ENCODE results near the gene S100Z.
"Not testable (repeated sequence)": the region's sequence is repeated elsewhere in the genome, so short reads cannot be mapped to it uniquely, and the experiment has no call there.

The S100Z gene

DNA sequence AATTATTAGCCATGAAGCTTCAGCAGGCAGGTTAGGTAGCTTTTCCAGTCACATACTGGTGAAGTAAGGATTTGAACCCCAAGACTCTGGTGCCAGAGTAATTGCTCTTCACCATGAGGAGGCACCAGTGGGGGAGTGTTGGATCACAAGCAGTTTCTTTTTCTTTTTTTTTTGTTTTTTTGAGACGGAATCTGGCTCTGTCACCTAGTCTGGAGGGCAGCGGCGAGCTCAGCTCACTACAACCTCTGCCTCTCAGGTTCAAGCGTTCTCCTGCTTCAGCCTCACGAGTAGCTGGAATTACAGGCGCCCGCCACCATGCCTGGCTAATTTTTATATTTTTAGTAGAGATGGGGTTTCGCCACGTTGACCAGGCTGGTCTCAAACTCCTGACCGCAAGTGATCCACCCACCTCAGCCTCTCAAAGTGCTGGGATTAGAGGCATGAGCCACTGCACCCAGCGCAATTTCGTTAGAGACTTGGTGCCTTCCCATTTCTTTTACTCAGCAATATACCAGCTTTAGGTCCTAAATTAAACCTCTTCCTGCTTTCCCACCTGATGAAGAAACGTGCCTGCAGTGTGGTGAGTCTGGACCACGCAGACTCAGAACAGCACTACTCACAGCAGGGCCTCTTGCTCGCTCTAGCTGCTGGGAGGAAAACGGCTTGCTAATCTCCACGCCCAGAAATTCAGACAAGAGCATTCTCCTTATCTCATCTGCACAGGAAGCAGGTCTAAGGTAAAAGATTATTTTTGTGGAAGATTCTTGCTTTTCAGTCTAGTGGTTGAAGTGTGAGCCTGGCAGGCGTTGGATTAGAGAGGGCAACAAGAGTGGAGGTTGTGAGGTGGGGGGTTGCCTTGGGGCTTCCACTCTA, at the start of gene S100Z:
TSS of gene S100Z (plus strand) at position 596 of the 873 bp plus-strand sequence. CDS start 25,346 bp downstream, outside the sequence.
- H3K27ac ChIP-seq (ENCODE audit: low read depth, low read length), result no peak within 1 kb of the TSS
- no peaks in the 10 kb centered on the region for H3K4me1 ChIP-seq (ENCODE audit: control insufficient read depth, insufficient read depth, low read length)
- no peaks in the 10 kb centered on the region for H3K27me3 ChIP-seq (ENCODE audit: control insufficient read depth, insufficient read depth, low read length)
- no peak within 1 kb of the TSS for H3K4me3 ChIP-seq (ENCODE audit: low read length)
- no peak within 1 kb of the TSS for H3K9ac ChIP-seq (ENCODE audit: low read length)
- H3K36me3 ChIP-seq (ENCODE audit: control insufficient read depth, insufficient read depth, low read length), result no peaks in the 10 kb centered on the region

GRCh38 chr5:76800579-76800978, 49.2 kb upstream of the S100Z start:
- Histone ChIP-seq H3K4me1 (ENCODE audit: control insufficient read depth, insufficient read depth, low read length) (no peaks in the 10 kb centered on the region), H3K36me3 (ENCODE audit: control insufficient read depth, insufficient read depth, low read length) (no peaks in the 10 kb centered on the region), H3K27ac (ENCODE audit: low read depth, low read length) (no peak overlapping the region), H3K27me3 (ENCODE audit: control insufficient read depth, insufficient read depth, low read length) (no peaks in the 10 kb centered on the region), H3K9ac (ENCODE audit: low read length) (no peak overlapping the region), H3K4me3 (ENCODE audit: low read length) (no peak overlapping the region)

DNA sequence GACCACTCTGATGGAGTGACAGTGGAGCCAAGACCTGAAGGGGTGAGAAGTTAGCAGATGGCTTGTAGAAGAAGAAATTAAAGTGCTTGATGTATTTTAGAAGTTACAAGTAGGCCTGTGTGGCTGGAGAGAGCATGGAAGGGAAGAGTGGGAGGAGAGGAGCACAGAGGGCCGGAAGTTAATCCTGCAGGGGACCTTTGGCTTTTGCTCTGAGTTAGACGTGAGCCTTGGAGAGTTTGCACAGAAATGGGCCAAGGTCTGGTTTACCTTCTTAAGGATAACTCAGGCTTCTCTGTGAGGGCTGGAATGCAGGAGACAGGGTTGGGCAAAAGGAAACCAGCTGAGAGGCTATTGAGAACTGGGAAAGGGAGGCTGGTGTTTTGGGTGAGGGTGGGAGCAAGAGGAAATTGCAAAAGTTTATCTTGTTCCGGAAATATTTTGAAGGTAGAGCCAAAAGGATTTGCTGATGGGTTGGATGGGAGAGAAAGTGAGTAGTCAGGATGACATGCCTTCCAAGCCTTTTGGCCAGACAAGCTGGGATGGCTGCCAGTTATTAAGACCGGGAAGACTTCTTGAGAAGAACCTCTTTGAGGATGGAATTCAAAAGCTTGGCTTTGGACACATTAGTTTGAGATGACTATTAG, 48.5 kb upstream of the S100Z start:
- H3K4me3 ChIP-seq (ENCODE audit: low read length), result no peak overlapping the region
- no peaks in the 10 kb centered on the region for H3K36me3 ChIP-seq (ENCODE audit: control insufficient read depth, insufficient read depth, low read length)
- no peak overlapping the region for H3K27ac ChIP-seq (ENCODE audit: low read depth, low read length)

GRCh38 chr5:76801803-76802195, 48.0 kb upstream of the S100Z start:
- Histone ChIP-seq H3K36me3 (ENCODE audit: control insufficient read depth, insufficient read depth, low read length) (no peaks in the 10 kb centered on the region), H3K4me1 (ENCODE audit: control insufficient read depth, insufficient read depth, low read length) (no peaks in the 10 kb centered on the region), H3K9ac (ENCODE audit: low read length) (no peak overlapping the region), H3K27me3 (ENCODE audit: control insufficient read depth, insufficient read depth, low read length) (no peaks in the 10 kb centered on the region), H3K27ac (ENCODE audit: low read depth, low read length) (no peak overlapping the region), H3K4me3 (ENCODE audit: low read length) (no peak overlapping the region)

More for the DNA sequence above, 48.5 kb upstream of the S100Z start:
- Histone ChIP-seq H3K4me1 (ENCODE audit: control insufficient read depth, insufficient read depth, low read length) (no peaks in the 10 kb centered on the region), H3K9ac (ENCODE audit: low read length) (no peak overlapping the region), H3K27me3 (ENCODE audit: control insufficient read depth, insufficient read depth, low read length) (no peaks in the 10 kb centered on the region)

DNA sequence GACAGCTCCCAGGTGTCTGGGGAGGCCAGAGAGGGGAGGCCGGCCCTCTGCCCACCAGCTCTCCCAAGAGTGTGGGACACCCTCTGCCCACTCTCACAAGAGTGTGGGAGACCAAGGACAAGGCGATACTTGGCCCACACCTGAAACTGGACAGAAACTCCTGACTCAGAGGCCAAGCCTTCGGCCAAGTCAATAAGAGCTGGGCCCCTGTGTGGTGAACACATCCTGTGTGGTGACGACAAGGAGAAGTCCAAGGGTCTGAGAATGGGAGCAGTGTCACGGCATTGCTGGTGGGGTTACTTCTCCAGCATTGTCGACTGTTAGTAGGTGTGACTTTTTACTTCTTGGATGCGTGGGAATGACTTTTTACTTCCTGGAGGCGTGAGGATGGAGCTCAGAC, 45.5 kb upstream of the S100Z start:
- no peaks in the 10 kb centered on the region for H3K36me3 ChIP-seq (ENCODE audit: control insufficient read depth, insufficient read depth, low read length)
- H3K4me1 ChIP-seq (ENCODE audit: control insufficient read depth, insufficient read depth, low read length), result no peaks in the 10 kb centered on the region
- H3K27ac ChIP-seq (ENCODE audit: low read depth, low read length), result no peak overlapping the region
- H3K4me3 ChIP-seq (ENCODE audit: low read length), result no peak overlapping the region
- no peak overlapping the region for H3K9ac ChIP-seq (ENCODE audit: low read length)
- no peaks in the 10 kb centered on the region for H3K27me3 ChIP-seq (ENCODE audit: control insufficient read depth, insufficient read depth, low read length)

- Histone ChIP-seq H3K9ac (ENCODE audit: low read length) (no peak overlapping the region), H3K27ac (ENCODE audit: low read depth, low read length) (no peak overlapping the region), H3K36me3 (ENCODE audit: control insufficient read depth, insufficient read depth, low read length) (no peaks in the 10 kb centered on the region), H3K27me3 (ENCODE audit: control insufficient read depth, insufficient read depth, low read length) (no peaks in the 10 kb centered on the region), H3K4me1 (ENCODE audit: control insufficient read depth, insufficient read depth, low read length) (no peaks in the 10 kb centered on the region), H3K4me3 (ENCODE audit: low read length) (no peak overlapping the region)
These were observed 43.9 kb upstream of the S100Z start for GRCh38 chr5:76805821-76806505.

- no peak overlapping the region for H3K4me3 ChIP-seq (ENCODE audit: low read length)
- no peaks in the 10 kb centered on the region for H3K36me3 ChIP-seq (ENCODE audit: control insufficient read depth, insufficient read depth, low read length)
- H3K4me1 ChIP-seq (ENCODE audit: control insufficient read depth, insufficient read depth, low read length), result no peaks in the 10 kb centered on the region
- no peak overlapping the region for H3K9ac ChIP-seq (ENCODE audit: low read length)
- H3K27ac ChIP-seq (ENCODE audit: low read depth, low read length), result no peak overlapping the region
- no peaks in the 10 kb centered on the region for H3K27me3 ChIP-seq (ENCODE audit: control insufficient read depth, insufficient read depth, low read length)
These were observed 42.5 kb upstream of the S100Z start for GRCh38 chr5:76807296-76807695.

- Histone ChIP-seq H3K27me3 (ENCODE audit: control insufficient read depth, insufficient read depth, low read length) (no peaks in the 10 kb centered on the region), H3K9ac (ENCODE audit: low read length) (no peak overlapping the region), H3K4me3 (ENCODE audit: low read length) (no peak overlapping the region), H3K27ac (ENCODE audit: low read depth, low read length) (no peak overlapping the region), H3K4me1 (ENCODE audit: control insufficient read depth, insufficient read depth, low read length) (no peaks in the 10 kb centered on the region), H3K36me3 (ENCODE audit: control insufficient read depth, insufficient read depth, low read length) (no peaks in the 10 kb centered on the region)
These were observed 41.6 kb upstream of the S100Z start for GRCh38 chr5:76808141-76808691.

- H3K4me3 ChIP-seq (ENCODE audit: low read length), result no peak overlapping the region
- no peaks in the 10 kb centered on the region for H3K27me3 ChIP-seq (ENCODE audit: control insufficient read depth, insufficient read depth, low read length)
- H3K27ac ChIP-seq (ENCODE audit: low read depth, low read length), result no peak overlapping the region
- H3K4me1 ChIP-seq (ENCODE audit: control insufficient read depth, insufficient read depth, low read length), result no peaks in the 10 kb centered on the region
- H3K9ac ChIP-seq (ENCODE audit: low read length), result no peak overlapping the region
- H3K36me3 ChIP-seq (ENCODE audit: control insufficient read depth, insufficient read depth, low read length), result no peaks in the 10 kb centered on the region
These were observed 40.7 kb upstream of the S100Z start for GRCh38 chr5:76809141-76809540.

GRCh38 chr5:76810236-76810635, 39.6 kb upstream of the S100Z start:
- Histone ChIP-seq H3K27me3 (ENCODE audit: control insufficient read depth, insufficient read depth, low read length) (no peaks in the 10 kb centered on the region), H3K27ac (ENCODE audit: low read depth, low read length) (no peak overlapping the region), H3K36me3 (ENCODE audit: control insufficient read depth, insufficient read depth, low read length) (no peaks in the 10 kb centered on the region), H3K4me1 (ENCODE audit: control insufficient read depth, insufficient read depth, low read length) (no peaks in the 10 kb centered on the region), H3K9ac (ENCODE audit: low read length) (no peak overlapping the region), H3K4me3 (ENCODE audit: low read length) (no peak overlapping the region)

- H3K4me1 ChIP-seq (ENCODE audit: control insufficient read depth, insufficient read depth, low read length), result no peaks in the 10 kb centered on the region
- H3K9ac ChIP-seq (ENCODE audit: low read length), result no peak overlapping the region
- no peak overlapping the region for H3K27ac ChIP-seq (ENCODE audit: low read depth, low read length)
- H3K36me3 ChIP-seq (ENCODE audit: control insufficient read depth, insufficient read depth, low read length), result no peaks in the 10 kb centered on the region
- H3K4me3 ChIP-seq (ENCODE audit: low read length), result no peak overlapping the region
- H3K27me3 ChIP-seq (ENCODE audit: control insufficient read depth, insufficient read depth, low read length), result no peaks in the 10 kb centered on the region
These were observed 38.6 kb upstream of the S100Z start for GRCh38 chr5:76811214-76811613.

DNA sequence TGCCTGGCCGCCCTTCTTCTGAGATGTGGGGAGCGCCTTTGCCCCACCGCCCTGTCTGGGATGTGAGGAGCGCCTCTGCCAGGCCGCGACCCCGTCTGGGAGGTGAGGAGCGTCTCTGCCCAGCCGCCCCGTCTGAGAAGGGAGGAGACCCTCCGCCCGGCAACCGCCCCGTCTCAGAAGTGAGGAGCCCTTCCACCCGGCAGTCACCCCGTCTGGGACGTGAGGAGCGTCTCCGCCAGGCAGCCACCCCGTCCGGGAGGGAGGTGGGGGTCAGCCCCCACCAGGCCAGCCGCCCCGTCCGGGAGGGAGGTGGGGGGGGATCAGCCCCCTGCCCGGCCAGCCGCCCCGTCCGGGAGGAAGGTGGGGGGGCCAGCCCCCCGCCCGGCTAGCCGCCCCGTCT, 37.6 kb upstream of the S100Z start:
- not testable (repeated sequence) for H3K36me3 ChIP-seq (ENCODE audit: control insufficient read depth, insufficient read depth, low read length); H3K4me3 ChIP-seq (ENCODE audit: low read length); H3K27ac ChIP-seq (ENCODE audit: low read depth, low read length)

More for the DNA sequence above, 37.6 kb upstream of the S100Z start:
- not testable (repeated sequence) for H3K4me1 ChIP-seq (ENCODE audit: control insufficient read depth, insufficient read depth, low read length); H3K9ac ChIP-seq (ENCODE audit: low read length); H3K27me3 ChIP-seq (ENCODE audit: control insufficient read depth, insufficient read depth, low read length)
